SU-DHL-6 (cell line): ENCODE data around the gene INF2.

Experiments
- H2AFZ ChIP-seq: fragments of 200-600 bp; sonication (generic); 2 replicates; pipeline ENCODE4 v1.6.1; 2014; ENCODE audit warnings: low read depth, mild to moderate bottlenecking, moderate library complexity, mixed read lengths, antibody characterized with exemption, low read length; ENCODE audit not compliant: severe bottlenecking
- H3F3A ChIP-seq: fragments of 200-600 bp; shearing (Covaris generic); 2 replicates; pipeline ENCODE4 v1.6.0; 2016; ENCODE audit warnings: antibody characterized with exemption, mild to moderate bottlenecking; ENCODE audit not compliant: insufficient read depth
- H3K27ac ChIP-seq: fragments of 200-600 bp; sonication (generic); 2 replicates; pipeline ENCODE4 v1.5.1; 2016; ENCODE audit warnings: low read depth, mild to moderate bottlenecking, low read length, moderate library complexity, mixed read lengths
- H3K27me3 ChIP-seq: fragments of 200-600 bp; sonication (generic), shearing (Covaris generic); 2 replicates; pipeline ENCODE4 v1.6.0; 2014; ENCODE audit warnings: mild to moderate bottlenecking, low read length
- H3K36me3 ChIP-seq: fragments of 200-600 bp; sonication (generic); 2 replicates; pipeline ENCODE4 v1.6.1; 2014; ENCODE audit warnings: mild to moderate bottlenecking, low read length, mixed read lengths
- H3K4me2 ChIP-seq: fragments of 300-600, 200-600 bp; shearing (Covaris generic), sonication (generic); 2 replicates; pipeline ENCODE4 v1.6.0; 2014; ENCODE audit warnings: low read length, low read depth, mild to moderate bottlenecking; ENCODE audit not compliant: poor library complexity, severe bottlenecking
- H3K4me3 ChIP-seq: fragments of 200-600 bp; sonication (generic); 2 replicates; pipeline ENCODE4 v1.5.1; 2014; ENCODE audit warnings: antibody characterized with exemption, low read length, mild to moderate bottlenecking, mixed read lengths; ENCODE audit not compliant: insufficient read depth, poor library complexity, severe bottlenecking
- H3K79me2 ChIP-seq: fragments of 200-600 bp; sonication (generic); 2 replicates; pipeline ENCODE4 v1.6.1; 2014; ENCODE audit warnings: mild to moderate bottlenecking, low read length, moderate library complexity; ENCODE audit not compliant: insufficient read depth
- H3K9ac ChIP-seq: fragments of 200-600 bp; sonication (generic); 2 replicates; pipeline ENCODE4 v1.7.0; 2014; ENCODE audit warnings: mild to moderate bottlenecking, low read length
- H3K9me2 ChIP-seq: fragments of 200-600 bp; sonication (generic); replicated peaks from 2 replicates; pipeline ENCODE4 v1.6.1; 2014; ENCODE audit warnings: low read length; ENCODE audit not compliant: insufficient read depth
- H3K9me3 ChIP-seq: fragments of 200-600 bp; sonication (generic); 2 replicates; pipeline ENCODE4 v1.6.1; 2014; ENCODE audit warnings: low read length, mixed read lengths; ENCODE audit not compliant: insufficient read depth
- H4K20me1 ChIP-seq: fragments of 200-600 bp; sonication (generic); 2 replicates; pipeline ENCODE4 v1.6.1; 2014; ENCODE audit warnings: low read depth, mild to moderate bottlenecking, antibody characterized with exemption, low read length, moderate library complexity, mixed read lengths
- EZH2phosphoT487 ChIP-seq: fragments of 200-600 bp; sonication (generic), shearing (Covaris generic); conservative IDR thresholded peaks from 2 replicates; pipeline ENCODE4 v1.6.1; 2018; ENCODE audit warnings: mild to moderate bottlenecking, antibody characterized with exemption, low read length, moderate library complexity, mixed read lengths
- TF ChIP-seq, protein P1 (sequence below): fragments of 200-600 bp; sonication (generic); IDR thresholded peaks from one replicate; pipeline ENCODE4 v1.5.1; 2017; ENCODE audit warnings: antibody characterized with exemption, mild to moderate bottlenecking, low read length, moderate library complexity; ENCODE audit not compliant: insufficient read depth, poor library complexity, severe bottlenecking

Gene INF2

DNA sequence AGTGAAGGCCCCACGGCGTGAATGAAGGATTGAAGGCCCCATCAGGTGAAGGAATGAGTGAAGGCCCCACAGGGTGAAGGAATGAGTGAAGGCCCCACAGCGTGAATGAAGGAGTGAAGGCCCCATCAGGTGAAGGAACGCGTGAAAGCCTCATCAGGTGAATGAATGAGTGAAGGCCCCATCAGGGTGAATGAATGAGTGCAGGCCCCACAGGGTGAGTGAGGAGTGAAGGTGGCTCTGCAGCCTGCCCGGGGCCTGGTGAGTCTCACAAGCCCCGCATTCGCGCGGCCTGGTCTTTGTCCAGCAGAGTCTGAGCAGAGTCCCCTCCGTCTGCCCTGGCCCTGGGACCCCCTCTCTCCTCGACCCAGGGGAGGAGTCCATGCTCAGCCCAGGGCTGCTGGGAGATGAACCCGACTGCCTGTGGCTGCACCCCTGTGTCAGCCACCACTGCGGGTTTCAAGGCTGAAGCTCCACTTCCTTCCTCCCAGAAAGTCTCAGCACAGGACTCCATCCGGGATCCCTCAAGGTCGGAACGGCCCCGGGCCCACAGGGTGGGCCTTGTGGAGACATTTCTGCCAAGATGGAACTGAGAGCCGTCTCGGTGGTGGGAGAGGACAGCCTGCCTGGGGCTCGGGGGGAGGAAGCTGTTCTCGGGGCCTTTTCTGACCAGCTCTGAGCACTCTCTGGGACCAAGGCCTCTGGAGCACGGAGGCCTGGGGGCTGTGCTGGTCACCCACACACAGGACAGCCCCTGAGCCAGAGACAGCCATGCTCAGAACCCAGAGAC is 47.5 kb upstream of the INF2 start:
- Histone ChIP-seq H3K27me3 (no peaks in the 10 kb centered on the region), H3F3A (no peaks in the 10 kb centered on the region), H3K9ac (no peak overlapping the region), H3K4me2 (no peak overlapping the region), H2AFZ (no peak overlapping the region), H3K79me2 (no peaks in the 10 kb centered on the region), H3K9me3 (no peaks in the 10 kb centered on the region), H3K4me3 (no peak overlapping the region), H4K20me1 (no peaks in the 10 kb centered on the region), H3K9me2 (no peaks in the 10 kb centered on the region), H3K27ac (no peak overlapping the region), H3K36me3 (no peaks in the 10 kb centered on the region)
- TF ChIP-seq, protein P1, sequence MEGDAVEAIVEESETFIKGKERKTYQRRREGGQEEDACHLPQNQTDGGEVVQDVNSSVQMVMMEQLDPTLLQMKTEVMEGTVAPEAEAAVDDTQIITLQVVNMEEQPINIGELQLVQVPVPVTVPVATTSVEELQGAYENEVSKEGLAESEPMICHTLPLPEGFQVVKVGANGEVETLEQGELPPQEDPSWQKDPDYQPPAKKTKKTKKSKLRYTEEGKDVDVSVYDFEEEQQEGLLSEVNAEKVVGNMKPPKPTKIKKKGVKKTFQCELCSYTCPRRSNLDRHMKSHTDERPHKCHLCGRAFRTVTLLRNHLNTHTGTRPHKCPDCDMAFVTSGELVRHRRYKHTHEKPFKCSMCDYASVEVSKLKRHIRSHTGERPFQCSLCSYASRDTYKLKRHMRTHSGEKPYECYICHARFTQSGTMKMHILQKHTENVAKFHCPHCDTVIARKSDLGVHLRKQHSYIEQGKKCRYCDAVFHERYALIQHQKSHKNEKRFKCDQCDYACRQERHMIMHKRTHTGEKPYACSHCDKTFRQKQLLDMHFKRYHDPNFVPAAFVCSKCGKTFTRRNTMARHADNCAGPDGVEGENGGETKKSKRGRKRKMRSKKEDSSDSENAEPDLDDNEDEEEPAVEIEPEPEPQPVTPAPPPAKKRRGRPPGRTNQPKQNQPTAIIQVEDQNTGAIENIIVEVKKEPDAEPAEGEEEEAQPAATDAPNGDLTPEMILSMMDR = no peak
- TF ChIP-seq EZH2phosphoT487 = no peak

DNA sequence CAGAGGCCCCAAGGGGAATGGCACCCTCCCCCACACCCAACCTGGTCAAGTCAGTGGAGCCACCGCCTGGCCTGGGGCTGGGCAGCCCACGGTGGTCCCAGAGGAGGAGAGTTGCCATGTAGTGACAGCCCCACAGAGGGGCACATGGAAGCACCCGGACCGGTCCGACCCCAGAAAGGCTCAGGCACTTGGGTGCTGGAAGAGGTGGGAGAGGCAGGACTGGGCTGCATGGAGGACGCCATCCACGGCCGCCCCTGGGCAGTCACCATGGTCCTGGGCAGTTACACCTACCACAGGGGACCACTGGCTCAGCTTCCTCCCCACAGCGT is 46.9 kb upstream of the INF2 start:
- no peak for TF ChIP-seq EZH2phosphoT487
- TF ChIP-seq, protein P1 = no peak
- Histone ChIP-seq H3K9ac (no peak overlapping the region), H3K27me3 (no peaks in the 10 kb centered on the region), H3F3A (no peaks in the 10 kb centered on the region), H3K4me3 (no peak overlapping the region), H3K36me3 (no peaks in the 10 kb centered on the region), H3K27ac (no peak overlapping the region), H3K4me2 (no peak overlapping the region), H3K79me2 (no peaks in the 10 kb centered on the region), H2AFZ (no peak overlapping the region), H4K20me1 (no peaks in the 10 kb centered on the region), H3K9me3 (no peaks in the 10 kb centered on the region), H3K9me2 (no peaks in the 10 kb centered on the region)

DNA sequence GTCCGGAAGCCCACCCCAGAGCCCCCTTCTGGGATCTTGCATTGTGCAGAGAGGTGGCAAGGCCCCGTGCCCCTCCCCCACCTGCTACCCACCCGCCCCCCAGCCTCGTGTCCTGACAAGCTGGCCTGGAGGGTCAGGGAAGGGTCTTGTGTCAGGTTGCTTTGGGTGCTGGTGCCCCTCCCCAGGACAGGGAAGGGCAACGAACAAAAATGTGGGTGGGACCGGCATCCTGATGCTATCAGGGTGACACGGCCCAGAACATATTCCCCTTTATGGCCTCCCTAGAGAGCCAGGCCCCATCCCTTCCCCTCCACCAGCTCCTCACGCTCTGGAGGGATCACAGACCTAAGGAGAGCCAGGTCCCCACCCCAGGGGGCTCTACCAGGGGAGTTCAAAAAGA is 46.1 kb upstream of the INF2 start:
- no peaks in the 10 kb centered on the region for H3F3A ChIP-seq
- H3K79me2 ChIP-seq = no peaks in the 10 kb centered on the region
- H3K4me3 ChIP-seq = no peak overlapping the region
- no peaks in the 10 kb centered on the region for H3K36me3 ChIP-seq
- no peak overlapping the region for H3K9ac ChIP-seq
- H3K9me3 ChIP-seq = no peaks in the 10 kb centered on the region
- H4K20me1 ChIP-seq = no peaks in the 10 kb centered on the region
- H3K27me3 ChIP-seq = no peaks in the 10 kb centered on the region
- H3K4me2 ChIP-seq = no peak overlapping the region
- no peaks in the 10 kb centered on the region for H3K9me2 ChIP-seq
- H3K27ac ChIP-seq = no peak overlapping the region
- TF ChIP-seq, protein P1 = no peak
- no peak for TF ChIP-seq EZH2phosphoT487
- H2AFZ ChIP-seq = no peak overlapping the region
